ENCODE results near the gene HOXD9.

DNA sequence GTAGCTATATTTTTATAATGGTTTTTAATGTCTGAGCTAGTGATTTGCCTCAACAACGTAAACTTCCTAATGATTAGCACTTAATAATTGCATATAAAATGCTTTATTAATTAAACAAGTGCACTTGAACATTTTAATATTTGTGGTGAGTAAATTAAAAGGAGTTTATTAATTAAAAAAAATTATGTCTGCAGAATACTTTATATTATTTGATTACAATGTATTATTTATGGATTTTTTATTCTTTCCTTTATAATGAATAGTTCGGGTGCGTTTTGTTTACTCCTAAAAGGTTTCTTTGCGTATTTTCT lies 9.3 kb downstream of the HOXD9 start:
- no peak for TF ChIP-seq POLR2A (IDR thresholded peaks at IDR 0.05)
- TF ChIP-seq, protein P1, sequence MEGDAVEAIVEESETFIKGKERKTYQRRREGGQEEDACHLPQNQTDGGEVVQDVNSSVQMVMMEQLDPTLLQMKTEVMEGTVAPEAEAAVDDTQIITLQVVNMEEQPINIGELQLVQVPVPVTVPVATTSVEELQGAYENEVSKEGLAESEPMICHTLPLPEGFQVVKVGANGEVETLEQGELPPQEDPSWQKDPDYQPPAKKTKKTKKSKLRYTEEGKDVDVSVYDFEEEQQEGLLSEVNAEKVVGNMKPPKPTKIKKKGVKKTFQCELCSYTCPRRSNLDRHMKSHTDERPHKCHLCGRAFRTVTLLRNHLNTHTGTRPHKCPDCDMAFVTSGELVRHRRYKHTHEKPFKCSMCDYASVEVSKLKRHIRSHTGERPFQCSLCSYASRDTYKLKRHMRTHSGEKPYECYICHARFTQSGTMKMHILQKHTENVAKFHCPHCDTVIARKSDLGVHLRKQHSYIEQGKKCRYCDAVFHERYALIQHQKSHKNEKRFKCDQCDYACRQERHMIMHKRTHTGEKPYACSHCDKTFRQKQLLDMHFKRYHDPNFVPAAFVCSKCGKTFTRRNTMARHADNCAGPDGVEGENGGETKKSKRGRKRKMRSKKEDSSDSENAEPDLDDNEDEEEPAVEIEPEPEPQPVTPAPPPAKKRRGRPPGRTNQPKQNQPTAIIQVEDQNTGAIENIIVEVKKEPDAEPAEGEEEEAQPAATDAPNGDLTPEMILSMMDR (IDR thresholded peaks at IDR 0.05 in 8 of 11, conservative IDR thresholded peaks at IDR 0.05 in 3 of 11), result no peak
- no peak for TF ChIP-seq POLR2AphosphoS5 (IDR thresholded peaks at IDR 0.05)

Measured in spleen (tissue), 7 donors.